RPMI7951 (cell line): ENCODE data around the gene MYCBPAP. TPM values are rescaled to one million over a fixed set of nuclear protein-coding genes. Genes with fewer than 3 reads are reported as not detected.

Experiments
- DNase-seq: peaks from one replicate; pipeline ENCODE4 v3.0.0-alpha.2; 2012; ENCODE audit warnings: low read depth
- total RNA-seq: library from RNA; depleted of rRNA; stranded (reverse); fragments of >200 nt; shearing (Covaris generic); gene quantifications from 2 replicates; pipeline ENCODE4 v1.2.3, GENCODE V29; 2014

MYCBPAP gene
- total RNA-seq, 1 experiment from 2014 or later = not detected

- no peak for DNase-seq
Observed at GRCh38 chr17:50517504-50518383, 9.5 kb downstream of the MYCBPAP start.

DNA sequence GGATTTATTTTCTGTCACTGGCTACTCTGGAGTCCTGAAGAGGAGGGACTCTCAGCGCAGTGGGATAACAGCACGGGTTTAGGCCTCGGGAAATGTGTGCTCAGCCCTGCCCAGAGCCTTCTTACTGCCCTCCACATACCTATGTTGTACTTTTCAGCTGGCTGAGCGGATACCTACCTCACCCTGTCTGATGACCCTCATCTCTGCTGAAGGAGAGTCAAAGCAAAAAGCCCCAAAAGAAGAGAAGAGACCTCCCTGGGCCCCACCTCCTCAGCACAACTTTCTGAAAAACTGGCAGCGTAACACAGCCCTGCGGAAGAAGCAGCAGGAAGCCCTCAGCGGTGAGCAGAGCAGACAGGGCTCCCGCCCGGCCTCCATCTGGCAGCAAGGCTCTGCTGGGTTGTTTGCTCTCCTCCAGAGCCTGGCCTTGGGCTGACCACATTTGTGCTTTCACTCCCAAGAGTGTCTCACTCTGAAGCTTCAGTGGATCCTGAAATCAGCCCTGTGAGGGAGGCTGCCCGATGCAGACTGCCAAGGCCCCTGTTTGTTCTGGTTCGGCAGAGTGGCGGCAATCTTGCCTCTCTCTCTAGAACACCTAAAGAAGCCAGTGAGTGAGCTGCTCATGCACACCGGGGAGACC lies 10.3 kb downstream of the MYCBPAP start:
- no peak for DNase-seq

GRCh38 chr17:50519141-50519834 lies 11.0 kb downstream of the MYCBPAP start:
- DNase-seq = no peak

DNA sequence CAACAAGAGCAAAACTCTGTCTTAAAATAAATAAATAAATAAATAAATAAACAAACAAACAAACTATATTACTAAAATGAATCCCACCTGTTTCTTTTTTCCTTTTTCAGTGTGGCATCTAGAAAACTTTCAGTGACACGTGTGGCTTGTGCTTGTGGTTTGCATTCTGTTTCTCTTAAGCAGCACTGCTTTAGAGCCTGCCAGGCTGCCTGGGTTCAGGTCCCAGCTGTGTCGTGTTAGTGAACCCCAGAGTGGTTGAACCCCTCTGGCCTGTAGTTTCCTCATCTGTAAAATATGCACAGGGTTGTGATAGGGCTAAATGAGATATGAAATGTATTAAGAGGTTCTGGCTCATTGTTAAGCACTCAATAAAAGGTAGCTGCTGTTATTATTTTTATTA lies 12.2 kb downstream of the MYCBPAP start:
- DNase-seq = no peak

GRCh38 chr17:50521514-50521913 lies 13.3 kb downstream of the MYCBPAP start:
- no peak for DNase-seq

DNA sequence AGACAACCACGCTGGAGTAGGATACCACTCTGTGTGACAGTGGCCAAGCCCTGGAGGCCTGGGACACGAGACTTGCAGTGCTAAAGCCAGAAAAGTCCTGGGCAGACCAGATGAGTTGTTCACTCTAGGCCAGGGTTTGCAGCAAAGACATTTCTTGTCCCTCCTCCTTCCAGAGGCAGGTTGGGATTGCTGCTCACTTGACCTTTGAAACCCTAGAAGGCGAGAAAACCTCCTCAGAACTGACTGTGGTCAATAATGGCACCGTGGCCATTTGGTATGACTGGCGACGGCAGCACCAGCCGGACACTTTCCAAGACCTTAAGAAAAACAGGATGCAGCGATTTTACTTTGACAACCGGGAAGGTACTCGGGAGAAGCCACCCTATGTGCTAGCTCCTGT lies 14.5 kb downstream of the MYCBPAP start:
- DNase-seq = no peak

- DNase-seq = no peak
Observed at GRCh38 chr17:50523208-50523607, 15.0 kb downstream of the MYCBPAP start.

DNA sequence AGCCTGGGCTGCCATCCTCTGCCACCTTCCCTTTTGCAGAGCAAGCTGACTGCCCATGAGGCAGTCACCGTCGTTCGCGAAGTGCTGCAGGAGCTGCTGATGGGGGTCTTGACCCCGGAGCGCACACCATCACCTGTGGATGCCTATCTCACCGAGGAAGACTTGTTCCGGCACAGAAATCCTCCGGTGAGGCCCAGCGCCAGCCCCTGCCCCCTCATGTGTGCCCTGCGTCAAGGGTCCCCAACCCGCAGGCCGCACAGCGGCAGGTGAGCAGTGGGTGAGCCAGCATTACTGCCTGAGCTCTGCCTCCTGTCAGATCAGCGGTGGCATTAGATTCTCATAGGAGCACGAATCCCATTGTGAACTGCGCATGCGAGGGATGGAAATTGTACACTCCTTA lies 16.6 kb downstream of the MYCBPAP start:
- DNase-seq = no peak

DNA sequence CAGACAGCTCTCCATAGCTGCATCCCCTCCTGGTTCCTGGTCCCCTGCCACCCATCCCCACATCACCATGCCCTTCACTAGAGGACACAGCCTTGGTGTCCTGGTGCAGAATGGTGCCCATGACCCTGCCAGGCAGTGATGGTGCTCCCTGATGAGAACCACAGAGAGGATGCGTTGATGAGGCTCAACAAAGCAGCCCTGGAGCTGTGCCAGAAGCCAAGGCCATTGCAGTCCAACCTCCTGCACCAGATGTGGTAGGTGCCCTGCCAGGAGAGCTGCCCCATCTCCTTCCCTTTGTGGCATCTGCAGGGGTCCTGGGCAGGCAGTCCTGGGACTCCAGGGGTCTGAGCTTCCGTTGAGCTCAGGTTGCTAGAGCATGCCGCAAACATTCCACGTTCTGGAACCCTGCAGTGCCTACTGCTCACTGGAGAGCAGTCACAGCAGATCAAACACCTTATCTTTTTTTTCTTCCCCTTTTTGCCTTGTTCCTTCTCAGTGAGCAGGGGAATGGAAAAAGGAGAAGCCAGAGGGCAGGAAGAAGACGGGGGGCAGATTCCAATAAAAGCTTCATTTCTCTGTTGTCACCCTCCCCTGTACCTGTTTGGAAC lies 19.0 kb downstream of the MYCBPAP start:
- DNase-seq = no peak

- no peak for DNase-seq
Observed at GRCh38 chr17:50527949-50528474, 19.8 kb downstream of the MYCBPAP start.

DNA sequence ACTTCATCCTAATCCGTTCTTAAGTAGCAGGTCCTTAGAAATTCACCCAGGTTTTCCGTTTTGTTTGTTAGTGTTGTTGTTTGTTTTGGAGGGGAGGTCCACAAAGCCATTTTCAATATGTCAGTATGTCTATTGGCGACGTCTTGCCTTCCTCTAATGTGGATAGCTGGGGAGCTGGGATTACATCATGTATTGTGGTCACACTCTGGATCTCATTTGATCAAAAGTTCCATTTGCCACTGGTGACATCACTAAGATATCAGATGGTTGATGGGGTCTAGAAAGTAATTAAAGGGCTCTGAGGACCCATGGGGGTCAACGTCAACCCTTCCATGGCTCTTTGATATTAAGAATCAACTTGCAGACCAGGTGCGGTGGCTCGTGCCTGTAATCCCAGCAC lies 21.6 kb downstream of the MYCBPAP start:
- no peak for DNase-seq

DNA sequence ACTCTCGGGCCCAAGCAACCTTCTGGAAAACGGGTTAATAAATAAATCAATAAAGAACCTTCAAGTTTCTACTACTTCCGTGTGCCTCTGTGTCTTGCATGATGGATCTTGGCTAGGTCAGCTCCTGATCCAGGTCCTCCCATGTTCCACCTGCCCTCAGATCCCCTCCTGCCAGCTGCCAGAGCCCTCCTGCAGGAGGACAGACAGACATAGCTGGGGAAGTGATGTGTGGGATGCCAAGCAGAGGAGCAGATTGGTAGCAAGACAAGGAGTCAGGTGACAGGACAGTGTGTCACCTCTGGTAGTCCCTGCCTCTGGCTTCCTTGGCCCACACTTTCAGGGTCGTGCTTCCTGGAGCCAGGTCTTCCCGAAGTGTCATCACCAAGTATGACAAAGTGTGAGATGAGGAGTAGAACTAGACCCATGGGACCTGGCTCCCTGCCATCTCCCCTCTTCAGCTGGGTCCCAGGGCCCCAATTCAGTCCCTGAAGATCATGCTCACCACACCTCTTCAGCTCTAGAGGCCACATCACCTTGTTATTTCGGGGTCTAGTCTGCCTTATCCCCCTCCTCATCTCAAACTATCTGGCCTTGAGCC lies 23.3 kb downstream of the MYCBPAP start:
- no peak for DNase-seq

- no peak for DNase-seq
Observed at GRCh38 chr17:50532452-50533024, 24.3 kb downstream of the MYCBPAP start, which contains the start of gene EPN3. TSS of gene EPN3 (plus strand) at chr17:50532735. CDS start at chr17:50536557, 3,822 bp downstream.

- DNase-seq = no peak
Observed at GRCh38 chr17:50533185-50533584, 24.9 kb downstream of the MYCBPAP start.

GRCh38 chr17:50533720-50534148 lies 25.5 kb downstream of the MYCBPAP start:
- peak; percentile 15 for DNase-seq

GRCh38 chr17:50534222-50534978 lies 26.2 kb downstream of the MYCBPAP start:
- DNase-seq = no peak

- no peak for DNase-seq
Observed at GRCh38 chr17:50534979-50535326, 26.7 kb downstream of the MYCBPAP start.

- no peak for DNase-seq
Observed at GRCh38 chr17:50535407-50535806, 27.2 kb downstream of the MYCBPAP start.

DNA sequence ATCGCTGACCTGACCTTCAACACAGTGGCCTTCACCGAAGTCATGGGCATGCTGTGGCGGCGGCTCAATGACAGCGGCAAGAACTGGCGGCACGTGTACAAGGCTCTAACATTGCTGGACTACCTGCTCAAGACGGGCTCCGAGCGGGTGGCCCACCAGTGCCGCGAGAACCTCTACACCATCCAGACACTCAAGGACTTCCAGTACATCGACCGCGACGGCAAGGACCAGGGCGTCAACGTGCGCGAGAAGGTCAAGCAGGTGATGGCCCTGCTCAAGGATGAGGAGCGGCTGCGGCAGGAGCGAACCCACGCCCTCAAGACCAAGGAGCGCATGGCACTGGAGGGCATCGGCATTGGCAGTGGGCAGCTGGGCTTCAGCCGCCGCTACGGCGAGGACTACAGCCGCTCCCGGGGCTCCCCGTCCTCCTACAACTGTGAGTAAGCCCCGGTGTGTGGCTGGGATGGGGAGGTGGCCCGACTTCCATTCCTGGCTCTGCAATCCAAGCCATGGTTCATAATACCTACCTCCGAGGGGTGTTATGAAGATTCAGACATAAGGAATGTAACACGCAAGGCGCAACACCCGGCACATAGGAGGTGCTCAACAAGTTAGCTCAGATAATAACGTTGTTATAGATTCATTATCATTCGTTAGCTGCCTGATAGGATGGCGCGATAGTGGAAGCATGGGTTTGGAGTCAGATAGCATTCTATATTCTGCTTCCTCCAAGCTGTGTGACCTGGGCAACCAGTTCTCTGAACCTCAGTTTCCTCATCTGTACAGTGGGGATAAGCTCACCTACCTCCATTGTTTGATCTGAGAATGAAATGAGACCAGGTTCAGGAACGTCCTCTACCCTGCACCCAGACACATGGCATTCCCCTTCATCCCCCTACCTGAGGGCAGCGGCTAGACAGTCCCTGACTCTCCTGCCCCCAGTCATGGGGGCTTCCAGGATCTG lies 28.7 kb downstream of the MYCBPAP start:
- DNase-seq = no peak
